IMR-90 (cell line): ENCODE measurements around the gene RERE. TPM values are rescaled to one million over a fixed set of nuclear protein-coding genes. Genes with fewer than 3 reads are reported as not detected.

ENCODE experiments used
- ATAC-seq: fragments of 200-7000 bp; cut with Tn5 transposase; 2 replicates; pipeline ENCODE4 v1.9.1; 2020; ENCODE audit warnings: low read depth, mild to moderate bottlenecking, moderate library complexity
- BruUV-seq: library from RNA; stranded (reverse); fragments of 400-500 nt; replicated peaks from 2 replicates; lab custom pipeline; 2021; lab: Mats Ljungman, UMichigan
- CTCF ChIA-PET: fragments of 300-600 bp; formaldehyde crosslinking; extraction: SDS; loops from one replicate; lab custom pipeline; 2021; ENCODE audit warnings: antibody characterized with exemption; lab: Yijun Ruan, JAX
- POLR2A ChIA-PET: fragments of 300-600 bp; sonication (Branson Sonifier 250); formaldehyde crosslinking; loops from one replicate; lab custom pipeline; 2022; ENCODE audit warnings: antibody characterized with exemption; ENCODE audit not compliant: unreplicated experiment; lab: Charles Lee
- DNase-seq: peaks from one replicate; pipeline ENCODE4 v3.0.0; 2013
- H2AFZ ChIP-seq: replicated peaks from 2 replicates; pipeline ENCODE3; 2013; ENCODE audit warnings: low read length, mild to moderate bottlenecking; ENCODE audit not compliant: poor library complexity
- H2AK5ac ChIP-seq: 2 replicates; pipeline ENCODE4 v1.6.1; 2013; ENCODE audit warnings: low read depth, low read length, inconsistent platforms
- H2AK9ac ChIP-seq: replicated peaks from 2 replicates; pipeline ENCODE3; 2013; ENCODE audit warnings: mild to moderate bottlenecking, low read depth, low read length, moderate library complexity; ENCODE audit not compliant: poor library complexity
- H2BK120ac ChIP-seq: 2 replicates; pipeline ENCODE4 v1.6.1; 2013; ENCODE audit warnings: low read depth, low read length, inconsistent platforms
- H2BK15ac ChIP-seq: 3 replicates; pipeline ENCODE4 v1.6.1; 2013; ENCODE audit warnings: low read depth, low read length, inconsistent platforms
- H2BK20ac ChIP-seq: 2 replicates; pipeline ENCODE4 v1.6.1; 2013; ENCODE audit warnings: low read depth, mild to moderate bottlenecking, inconsistent platforms, low read length, moderate library complexity
- H2BK5ac ChIP-seq: 2 replicates; pipeline ENCODE4 v1.6.1; 2013; ENCODE audit warnings: mild to moderate bottlenecking, low read depth, low read length, inconsistent platforms; ENCODE audit not compliant: poor library complexity, severe bottlenecking
- H3K14ac ChIP-seq: replicated peaks from 2 replicates; pipeline ENCODE4 v1.6.1; 2013; ENCODE audit warnings: low read depth, low read length, inconsistent platforms
- H3K18ac ChIP-seq: 2 replicates; pipeline ENCODE4 v1.6.1; 2013; ENCODE audit warnings: low read depth, low read length, control low read depth
- H3K23ac ChIP-seq: 2 replicates; pipeline ENCODE4 v1.6.1; 2013; ENCODE audit warnings: low read depth, low read length, inconsistent platforms
- H3K27ac ChIP-seq: 2 replicates; pipeline ENCODE4 v1.5.1; 2013; ENCODE audit warnings: mild to moderate bottlenecking, control low read depth, low read length; ENCODE audit not compliant: insufficient read depth
- H3K27me3 ChIP-seq: 2 replicates; pipeline ENCODE4 v1.6.1; 2013; ENCODE audit warnings: low read length; ENCODE audit not compliant: control insufficient read depth, insufficient read depth
- H3K36me3 ChIP-seq: 2 replicates; pipeline ENCODE4 v1.6.1; 2013; ENCODE audit warnings: low read length, mixed read lengths; ENCODE audit not compliant: control insufficient read depth, insufficient read depth
- H3K4ac ChIP-seq: 2 replicates; pipeline ENCODE4 v1.6.1; 2013; ENCODE audit warnings: low read depth, low read length, inconsistent platforms
- H3K4me1 ChIP-seq: 2 replicates; pipeline ENCODE4 v1.6.1; 2013; ENCODE audit warnings: low read length, mixed read lengths; ENCODE audit not compliant: control insufficient read depth, insufficient read depth
- H3K4me2 ChIP-seq: 2 replicates; pipeline ENCODE4 v1.6.1; 2013; ENCODE audit warnings: low read depth, mild to moderate bottlenecking, control low read depth, low read length, moderate library complexity
- H3K4me3 ChIP-seq: 2 replicates; pipeline ENCODE4 v1.5.1; 2013; ENCODE audit warnings: low read depth, mild to moderate bottlenecking, control low read depth, low read length, moderate library complexity; ENCODE audit not compliant: insufficient read depth
- H3K56ac ChIP-seq: 2 replicates; pipeline ENCODE4 v1.6.1; 2013; ENCODE audit warnings: low read length, inconsistent platforms; ENCODE audit not compliant: insufficient read depth; ENCODE audit errors: extremely low read depth
- H3K79me1 ChIP-seq, 2 experiments: 2 replicates each; pipeline ENCODE4 v1.6.1; 2013; ENCODE audit warnings: low read length in 2 of 2, inconsistent platforms in 1 of 2, low read depth in 1 of 2
- H3K9ac ChIP-seq: 2 replicates; pipeline ENCODE4 v1.6.1; 2013; ENCODE audit warnings: low read depth, low read length, control low read depth
- H3K9me1 ChIP-seq: 2 replicates; pipeline ENCODE4 v1.6.1; 2013; ENCODE audit warnings: low read length, inconsistent platforms; ENCODE audit not compliant: insufficient read depth
- H3K9me3 ChIP-seq: 2 replicates; pipeline ENCODE4 v1.6.1; 2013; ENCODE audit warnings: low read length; ENCODE audit not compliant: control insufficient read depth, insufficient read depth
- H4K20me1 ChIP-seq: 2 replicates; pipeline ENCODE4 v1.6.1; 2013; ENCODE audit warnings: low read length, inconsistent platforms; ENCODE audit not compliant: insufficient read depth
- H4K5ac ChIP-seq: 2 replicates; pipeline ENCODE4 v1.6.1; 2013; ENCODE audit warnings: mild to moderate bottlenecking, low read depth, low read length, control low read depth
- H4K8ac ChIP-seq, 2 experiments: 2 replicates each; pipeline ENCODE4 v1.6.1; 2013; ENCODE audit warnings: low read depth in 2 of 2, low read length in 2 of 2, control low read depth in 1 of 2, inconsistent platforms in 1 of 2
- H4K91ac ChIP-seq: 2 replicates; pipeline ENCODE4 v1.6.1; 2013; ENCODE audit warnings: low read depth, low read length, inconsistent platforms; ENCODE audit not compliant: insufficient read depth
- BHLHE40 ChIP-seq: fragments of 150-350 bp; IDR thresholded peaks from 2 replicates; pipeline ENCODE4 v1.6.1; 2016; ENCODE audit warnings: mild to moderate bottlenecking, low read depth, low read length
- CEBPB ChIP-seq: IDR thresholded peaks from 2 replicates; pipeline ENCODE4 v1.6.1; 2012; ENCODE audit warnings: low read depth, low read length, improper control_type of control experiment
- CHD1 ChIP-seq: IDR thresholded peaks from 2 replicates; pipeline ENCODE4 v1.6.1; 2012; ENCODE audit warnings: low read depth, low read length, improper control_type of control experiment
- CTCF ChIP-seq: conservative IDR thresholded peaks from 2 replicates; pipeline ENCODE4 v1.5.1; 2012; ENCODE audit warnings: mild to moderate bottlenecking, low read depth, low read length, improper control_type of control experiment
- POLR2A ChIP-seq: IDR thresholded peaks from 2 replicates; pipeline ENCODE4 v1.6.1; 2012; ENCODE audit warnings: mild to moderate bottlenecking, low read depth, low read length
- RAD21 ChIP-seq: IDR thresholded peaks from 2 replicates; pipeline ENCODE4 v1.6.1; 2012; ENCODE audit warnings: low read length, improper control_type of control experiment
- RCOR1 ChIP-seq: IDR thresholded peaks from 2 replicates; pipeline ENCODE4 v1.6.1; 2012; ENCODE audit warnings: mild to moderate bottlenecking, low read length, improper control_type of control experiment; ENCODE audit not compliant: insufficient replicate concordance
- RFX5 ChIP-seq: IDR thresholded peaks from 2 replicates; pipeline ENCODE4 v1.8.0; 2012; ENCODE audit warnings: low read depth, mild to moderate bottlenecking, low read length, moderate library complexity
- SMC3 ChIP-seq: fragments of 150-350 bp; IDR thresholded peaks from 2 replicates; pipeline ENCODE4 v1.6.1; 2016; ENCODE audit warnings: low read depth, mild to moderate bottlenecking, antibody characterized with exemption, low read length, moderate library complexity
- WGBS, 2 experiments: methylation state at CpG; one replicate each; pipeline versions ENCODE4 v1.1.5 to v1.1.7; 2013; ENCODE audit warnings: missing lambda C conversion rate in 2 of 2; ENCODE audit not compliant: insufficient read length in 1 of 2; ENCODE audit errors: extremely low coverage in 2 of 2; 5-methylcytosine and 5-hydroxymethylcytosine counted together
- dilution Hi-C: fragments of 300-500 bp; cut with HindIII; formaldehyde crosslinking; loops from one replicate; pipeline ENCODE4 v1.14.3; 2018; ENCODE audit warnings: low sequenced_read_pairs; ENCODE audit not compliant: unreplicated experiment
- in situ Hi-C: fragments of 300-500 bp; cut with MboI; formaldehyde crosslinking; loops from 3 replicates; pipeline ENCODE4 v1.14.3; 2019; ENCODE audit warnings: low sequenced_read_pairs, inconsistent platforms, mixed read lengths
- intact Hi-C: fragments of 100-400 bp; cut with micrococcal nuclease; formaldehyde crosslinking; loops from 2 replicates; pipeline ENCODE4 v1.10.0; 2022
- polyA plus RNA-seq, 3 experiments: library from polyadenylated mRNA; depleted of rRNA; stranded (reverse); fragments of >200 nt; gene quantifications; 2 replicates each; pipeline ENCODE4 v1.2.3, GENCODE V29; 2012; ENCODE audit warnings: low replicate concordance in 1 of 3
- total RNA-seq: library from RNA; depleted of rRNA; stranded (reverse); fragments of >200 nt; gene quantifications from 2 replicates; pipeline ENCODE4 v1.2.3, GENCODE V29; 2012
- TF ChIP-seq, protein P1 (sequence below): fragments of 150-350 bp; IDR thresholded peaks from 2 replicates; pipeline ENCODE4 v1.6.1; 2016; ENCODE audit warnings: low read depth, mild to moderate bottlenecking, low read length, moderate library complexity, borderline replicate concordance

The RERE gene
- total and polyA plus RNA-seq, 2 of the 4 experiments (the other 2 are of a cell fraction), result 11.5 to 25.1 TPM

DNA sequence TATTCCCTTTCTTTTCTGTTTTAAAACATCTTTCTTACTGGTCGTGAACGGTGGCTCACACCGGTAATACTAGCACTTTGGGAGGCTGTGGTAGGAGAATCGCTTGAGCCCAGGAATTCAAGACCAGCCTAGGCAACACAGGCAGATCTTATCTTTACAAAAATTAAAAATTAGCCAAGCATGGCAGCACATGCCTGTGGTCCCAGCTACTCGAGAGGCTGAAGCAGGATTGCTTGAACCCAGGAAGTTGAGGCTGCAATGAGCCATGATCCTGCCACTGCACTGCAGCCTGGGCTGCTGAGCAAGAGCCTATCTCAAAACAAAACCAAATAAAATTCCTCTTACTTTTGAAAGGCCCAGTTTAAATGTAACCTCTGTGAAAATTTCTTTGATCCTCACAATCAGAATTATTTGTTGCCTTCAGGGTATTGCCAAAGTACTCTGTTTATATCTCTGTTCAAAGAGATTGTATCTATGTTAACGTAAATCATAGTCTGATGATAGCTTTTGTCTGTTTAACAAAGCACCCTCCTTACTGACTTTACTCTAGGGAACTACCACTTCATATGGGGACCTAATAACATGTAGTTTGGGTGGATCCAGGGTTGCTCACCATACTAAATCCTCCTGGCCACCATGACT is 71.6 kb downstream of the RERE start (continued):
- TF ChIP-seq RFX5 (no peak), CHD1 (no peak), RAD21 (no peak), RCOR1 (no peak), SMC3 (no peak), POLR2A (no peak)

GRCh38 chr1:8745346-8745745 is 72.1 kb downstream of the RERE start:
- dilution Hi-C loops, result no loop called here
- WGBS, 2 experiments, result 74% methylated on average over 4 of the region's 6 CpGs; no CpG with 5 or more reads in 1 of the 2 experiments

More at GRCh38 chr1:8745346-8745745, 72.1 kb downstream of the RERE start:
- ChIA-PET POLR2A (interaction anchor here (0.5 kb wide), 1 partner anchor 19 kb away, joined by 3 read pairs; no protein-coding TSS in a partner anchor), CTCF (no interaction called here)
- Histone ChIP-seq H3K18ac (no peak overlapping the region), H4K5ac (peak overlapping the region; percentile 8; the same call in 1 of the 2 replicates), H3K4me3 (no peak overlapping the region), H3K9ac (no peak overlapping the region), H3K4ac (no peak overlapping the region), H4K20me1 (peaks cover 3% of the 10 kb centered on the region; the same call in 1 of the 2 replicates), H4K8ac (no peak overlapping the region; a peak in 1 of 4 replicates), H2AFZ (no peak overlapping the region), H3K14ac (no peak overlapping the region), H2BK15ac (no peak overlapping the region), H3K4me1 (peaks cover 14% of the 10 kb centered on the region), H2AK5ac (0 out of 2 replicates have a peak overlapping the region, but pooled peaks have one; percentile 54), H4K91ac (no peak overlapping the region), H3K9me3 (no peaks in the 10 kb centered on the region), H3K27ac (no peak overlapping the region), H3K9me1 (peaks cover 5% of the 10 kb centered on the region), H3K56ac (no peak overlapping the region), H2BK120ac (no peak overlapping the region), H2BK5ac (no peak overlapping the region), H3K27me3 (no peaks in the 10 kb centered on the region), H3K23ac (no peak overlapping the region), H2AK9ac (no peak overlapping the region), H3K4me2 (no peak overlapping the region), H3K79me1 (peaks cover 16 to 36% of the 10 kb centered on the region in 2 experiments), H3K36me3 (no peaks in the 10 kb centered on the region), H2BK20ac (no peak overlapping the region)
- in situ Hi-C loops, result no loop called here
- no peak for ATAC-seq
- no TSS peak for BruUV-seq
- intact Hi-C loops, result no loop called here
- DNase-seq, result no peak
- TF ChIP-seq RFX5 (no peak), CEBPB (no peak), BHLHE40 (no peak), RCOR1 (no peak), CTCF (no peak), CHD1 (no peak)
- TF ChIP-seq, protein P1, sequence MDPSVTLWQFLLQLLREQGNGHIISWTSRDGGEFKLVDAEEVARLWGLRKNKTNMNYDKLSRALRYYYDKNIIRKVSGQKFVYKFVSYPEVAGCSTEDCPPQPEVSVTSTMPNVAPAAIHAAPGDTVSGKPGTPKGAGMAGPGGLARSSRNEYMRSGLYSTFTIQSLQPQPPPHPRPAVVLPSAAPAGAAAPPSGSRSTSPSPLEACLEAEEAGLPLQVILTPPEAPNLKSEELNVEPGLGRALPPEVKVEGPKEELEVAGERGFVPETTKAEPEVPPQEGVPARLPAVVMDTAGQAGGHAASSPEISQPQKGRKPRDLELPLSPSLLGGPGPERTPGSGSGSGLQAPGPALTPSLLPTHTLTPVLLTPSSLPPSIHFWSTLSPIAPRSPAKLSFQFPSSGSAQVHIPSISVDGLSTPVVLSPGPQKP, result no peak
